Activated T-cell treated with anti-CD3 and anti-CD28 coated beads, Interleukin-2, amount 50 U/mL, for 72 hours (primary cell): ENCODE results near the gene N4BP2L1. TPM values are rescaled to one million over a fixed set of nuclear protein-coding genes. Genes with fewer than 3 reads are reported as not detected.

ENCODE experiments used
- ATAC-seq, 2 donors: fragments of 150-1000 bp; cut with Tn5 transposase; replicated peaks in 1 of 2; 2 replicates each; pipeline ENCODE4 v1.10.0; 2021; ENCODE audit warnings: moderate library complexity in 2 of 2, mild to moderate bottlenecking in 1 of 2
- DNase-seq, 2 donors: peaks; one replicate each; pipeline ENCODE4 v3.0.0; 2021 to 2022; ENCODE audit warnings: mixed read lengths in 1 of 2
- H3K27ac Mint-ChIP-seq: one replicate; pipeline ENCODE4 v1.8.0; 2022; ENCODE audit warnings: mild to moderate bottlenecking, moderate library complexity, mixed read lengths
- H3K27me3 Mint-ChIP-seq: one replicate; pipeline ENCODE4 v1.8.0; 2022; ENCODE audit warnings: low read depth, mixed read lengths
- H3K36me3 Mint-ChIP-seq, 2 donors: one replicate each; pipeline ENCODE4 v1.8.0; 2022; ENCODE audit warnings: mixed read lengths in 2 of 2, mild to moderate bottlenecking in 1 of 2; ENCODE audit not compliant: insufficient read depth in 2 of 2
- H3K4me1 Mint-ChIP-seq: one replicate; pipeline ENCODE4 v1.8.0; 2022; ENCODE audit warnings: low read depth, mixed read lengths
- H3K4me3 Mint-ChIP-seq, 2 donors: one replicate each; pipeline ENCODE4 v1.8.0; 2022; ENCODE audit warnings: mild to moderate bottlenecking in 2 of 2, mixed read lengths in 2 of 2, moderate library complexity in 2 of 2
- H3K9me3 Mint-ChIP-seq, 2 donors: one replicate each; pipeline ENCODE4 v1.8.0; 2022; ENCODE audit warnings: mixed read lengths in 2 of 2
- total RNA-seq, 2 donors: library from RNA; stranded (reverse); gene quantifications; one replicate each; pipeline ENCODE4 v1.2.3, GENCODE V29; 2022

The N4BP2L1 gene
- total RNA-seq, 2 donors from 2014 or later, result 38.4 to 51.5 TPM

DNA sequence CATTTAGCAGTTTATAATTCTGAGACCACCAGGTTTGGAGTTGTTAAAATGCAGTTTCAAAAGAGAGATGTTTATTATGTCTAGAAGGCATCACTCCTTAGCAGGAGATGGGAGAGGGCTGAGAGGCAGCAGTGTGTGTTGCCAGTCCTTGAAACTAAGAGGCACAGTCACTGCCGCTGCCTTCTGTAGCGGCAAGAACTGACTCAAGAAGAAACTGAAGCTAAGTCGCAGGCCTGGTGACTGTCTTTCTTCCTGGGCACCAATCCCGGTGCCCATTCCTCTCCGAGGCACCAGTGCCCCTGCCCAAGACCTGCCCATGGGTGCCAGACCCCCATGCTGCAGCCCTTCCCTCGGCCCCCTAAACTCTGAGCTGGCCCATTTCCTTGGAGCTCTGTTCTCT, 20.1 kb downstream of the N4BP2L1 start:
- DNase-seq (peak; percentile 13 to 22), ATAC-seq (peak; percentile 71 to 85)
- Mint-ChIP-seq H3K4me1 (peaks cover 30% of the 10 kb centered on the region), H3K27me3 (no peaks in the 10 kb centered on the region), H3K27ac (peak overlapping the region; percentile 45), H3K4me3 (peak overlapping the region; percentile 67 to 80), H3K36me3 (peaks cover 2 to 6% of the 10 kb centered on the region in 2 donors), H3K9me3 (no peaks in the 10 kb centered on the region)

DNA sequence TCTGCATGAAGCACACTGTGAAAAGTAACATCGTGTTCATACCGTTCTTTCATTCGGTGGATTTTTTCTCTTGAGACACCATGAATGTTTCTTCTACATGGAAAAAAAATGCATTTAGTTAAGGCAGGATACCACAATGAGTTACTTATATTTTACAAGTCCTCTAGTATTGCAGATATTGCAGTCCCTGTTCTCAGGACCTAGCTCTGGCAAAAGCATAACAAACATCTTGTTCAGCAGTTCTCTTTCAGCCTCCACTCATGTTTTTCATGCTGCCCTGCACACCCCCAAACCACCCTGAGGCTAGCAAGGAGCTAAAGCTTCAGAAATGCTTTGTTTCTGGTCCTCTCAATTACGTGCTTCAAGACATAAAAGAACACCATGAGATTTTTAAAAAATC, 24.8 kb downstream of the N4BP2L1 start:
- Mint-ChIP-seq H3K4me3 (no peak overlapping the region), H3K4me1 (peaks cover 12% of the 10 kb centered on the region), H3K9me3 (no peaks in the 10 kb centered on the region), H3K27ac (no peak overlapping the region), H3K36me3 (peaks cover 5 to 11% of the 10 kb centered on the region in 2 donors), H3K27me3 (no peaks in the 10 kb centered on the region)
- ATAC-seq (no peak), DNase-seq (no peak)

DNA sequence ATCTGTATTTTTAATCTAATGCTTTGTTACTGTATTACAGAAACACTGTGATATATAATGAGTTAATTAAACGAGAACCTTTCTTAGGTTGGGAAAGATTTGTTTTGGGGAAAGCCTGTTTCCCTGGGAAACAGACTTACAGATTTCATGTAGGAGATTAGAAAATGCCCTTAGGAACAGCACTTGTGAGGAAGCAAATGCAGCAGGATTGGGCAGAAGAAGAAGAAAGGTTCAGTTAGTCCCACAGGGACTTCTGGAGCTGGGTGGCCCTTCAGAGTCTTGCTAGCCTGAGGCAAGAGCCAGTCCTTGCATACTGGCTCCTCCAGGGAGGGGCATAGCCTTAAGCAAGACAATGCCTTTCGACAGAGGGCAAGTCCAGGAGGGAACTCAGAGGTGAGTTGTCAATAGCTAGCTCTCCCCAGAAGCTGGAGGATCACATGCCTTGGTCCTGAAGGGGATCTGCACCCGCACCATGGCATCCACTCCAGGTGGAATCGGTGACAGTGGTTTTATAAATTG, 36.8 kb downstream of the N4BP2L1 start:
- H3K4me1 Mint-ChIP-seq, result peaks cover 11% of the 10 kb centered on the region
- H3K4me3 Mint-ChIP-seq, result no peak overlapping the region
- DNase-seq, result no peak
- H3K36me3 Mint-ChIP-seq, result peaks cover 7 to 16% of the 10 kb centered on the region in 2 donors
- no peaks in the 10 kb centered on the region for H3K27me3 Mint-ChIP-seq
- ATAC-seq, result no peak
- H3K9me3 Mint-ChIP-seq, result no peaks in the 10 kb centered on the region
- H3K27ac Mint-ChIP-seq, result no peak overlapping the region

DNA sequence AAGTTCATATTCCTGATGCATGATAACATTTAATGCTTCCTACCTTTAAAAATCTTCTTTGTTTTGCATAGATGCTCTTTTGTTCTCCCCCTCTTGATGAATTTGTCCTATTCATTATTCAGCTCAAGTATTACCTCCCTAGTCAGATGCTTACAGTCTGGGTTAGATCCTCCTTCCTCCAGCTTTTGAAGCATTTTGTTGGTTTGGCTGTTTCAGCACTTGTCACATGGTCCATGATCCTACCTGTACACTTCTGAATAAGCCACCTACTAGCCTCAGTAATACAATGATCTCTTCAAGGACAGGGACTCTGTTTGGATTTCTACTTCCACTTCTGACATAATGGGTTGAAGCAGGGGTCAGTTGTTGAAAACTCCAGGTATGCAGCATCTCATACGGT, 37.4 kb downstream of the N4BP2L1 start:
- H3K36me3 Mint-ChIP-seq, result peaks cover 7 to 13% of the 10 kb centered on the region in 2 donors
- ATAC-seq (no peak), DNase-seq (no peak)
- H3K27ac Mint-ChIP-seq, result no peak overlapping the region
- no peaks in the 10 kb centered on the region for H3K9me3 Mint-ChIP-seq
- H3K4me1 Mint-ChIP-seq, result peaks cover 11% of the 10 kb centered on the region
- no peak overlapping the region for H3K4me3 Mint-ChIP-seq
- no peaks in the 10 kb centered on the region for H3K27me3 Mint-ChIP-seq

DNA sequence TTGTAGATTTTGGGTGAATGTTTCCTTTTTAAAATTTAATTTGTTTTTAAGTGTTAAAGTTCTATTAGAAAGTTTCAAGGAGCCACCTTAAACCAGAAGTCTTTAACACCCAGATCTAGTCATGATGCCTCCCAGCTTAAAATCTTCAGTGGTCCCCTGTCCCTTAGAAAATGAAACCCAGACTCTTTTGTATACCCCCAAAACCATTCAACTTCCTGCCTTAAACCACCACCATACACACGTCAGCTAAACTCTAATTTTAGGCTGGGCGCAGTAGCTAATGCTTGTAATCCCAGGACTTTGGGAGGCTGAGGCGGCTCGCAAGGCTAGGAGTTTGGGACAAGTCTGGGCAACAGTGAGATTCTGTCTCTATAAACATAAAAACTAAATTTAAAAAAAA, 37.9 kb downstream of the N4BP2L1 start:
- Mint-ChIP-seq H3K9me3 (no peaks in the 10 kb centered on the region), H3K27ac (no peak overlapping the region), H3K36me3 (peaks cover 7 to 13% of the 10 kb centered on the region in 2 donors), H3K4me3 (no peak overlapping the region), H3K4me1 (peaks cover 11% of the 10 kb centered on the region), H3K27me3 (no peaks in the 10 kb centered on the region)
- ATAC-seq (peak; percentile 60 to 64), DNase-seq (no peak)

DNA sequence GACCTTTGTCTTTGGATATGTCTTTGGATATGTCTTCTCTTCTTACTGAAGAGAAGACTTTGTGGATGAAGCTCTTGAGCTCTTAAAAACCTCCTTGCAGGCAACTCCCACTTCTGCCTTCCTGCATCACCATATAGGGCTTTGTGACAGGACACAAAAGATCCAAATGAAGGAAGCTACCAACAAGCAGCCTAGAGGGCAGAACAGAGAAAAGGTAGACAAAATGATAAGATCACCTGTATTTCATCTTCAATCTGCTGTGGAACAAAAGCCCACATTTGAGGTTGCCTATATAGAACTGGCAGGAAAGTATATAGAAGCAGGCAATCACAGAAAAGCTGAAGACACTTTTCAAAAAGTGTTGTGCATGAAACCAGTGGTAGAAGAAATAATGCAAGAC, 42.5 kb downstream of the N4BP2L1 start:
- H3K27me3 Mint-ChIP-seq, result no peaks in the 10 kb centered on the region
- no peaks in the 10 kb centered on the region for H3K9me3 Mint-ChIP-seq
- ATAC-seq, result no peak
- peaks cover 7% of the 10 kb centered on the region for H3K4me1 Mint-ChIP-seq
- no peak overlapping the region for H3K4me3 Mint-ChIP-seq
- H3K36me3 Mint-ChIP-seq, result peaks cover 0 to 8% of the 10 kb centered on the region in 2 donors
- DNase-seq, result no peak
- H3K27ac Mint-ChIP-seq, result no peak overlapping the region

DNA sequence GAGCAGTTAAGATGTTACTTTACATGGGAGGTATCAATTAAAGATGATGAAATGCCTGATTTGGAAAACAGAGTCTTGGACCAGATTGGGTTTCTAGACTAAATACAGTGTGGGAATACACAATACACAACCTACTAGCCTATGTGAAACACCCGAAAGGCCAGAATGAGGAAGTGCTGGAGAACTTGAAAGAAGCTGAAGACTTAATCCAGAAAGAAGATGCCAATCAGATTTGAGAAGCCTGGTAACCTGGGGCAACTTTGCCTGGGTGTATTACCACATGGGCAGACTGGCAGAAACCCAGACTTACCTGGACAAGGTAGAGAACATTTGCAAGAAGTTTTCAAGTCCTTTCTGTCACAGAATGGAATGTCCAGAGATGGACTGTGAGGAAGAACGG, 43.2 kb downstream of the N4BP2L1 start:
- no peak overlapping the region for H3K27ac Mint-ChIP-seq
- DNase-seq (no peak), ATAC-seq (no peak)
- no peaks in the 10 kb centered on the region for H3K4me1 Mint-ChIP-seq
- no peaks in the 10 kb centered on the region for H3K27me3 Mint-ChIP-seq
- H3K4me3 Mint-ChIP-seq, result no peak overlapping the region
- peaks cover 0 to 7% of the 10 kb centered on the region in 2 donors for H3K36me3 Mint-ChIP-seq
- no peaks in the 10 kb centered on the region for H3K9me3 Mint-ChIP-seq

DNA sequence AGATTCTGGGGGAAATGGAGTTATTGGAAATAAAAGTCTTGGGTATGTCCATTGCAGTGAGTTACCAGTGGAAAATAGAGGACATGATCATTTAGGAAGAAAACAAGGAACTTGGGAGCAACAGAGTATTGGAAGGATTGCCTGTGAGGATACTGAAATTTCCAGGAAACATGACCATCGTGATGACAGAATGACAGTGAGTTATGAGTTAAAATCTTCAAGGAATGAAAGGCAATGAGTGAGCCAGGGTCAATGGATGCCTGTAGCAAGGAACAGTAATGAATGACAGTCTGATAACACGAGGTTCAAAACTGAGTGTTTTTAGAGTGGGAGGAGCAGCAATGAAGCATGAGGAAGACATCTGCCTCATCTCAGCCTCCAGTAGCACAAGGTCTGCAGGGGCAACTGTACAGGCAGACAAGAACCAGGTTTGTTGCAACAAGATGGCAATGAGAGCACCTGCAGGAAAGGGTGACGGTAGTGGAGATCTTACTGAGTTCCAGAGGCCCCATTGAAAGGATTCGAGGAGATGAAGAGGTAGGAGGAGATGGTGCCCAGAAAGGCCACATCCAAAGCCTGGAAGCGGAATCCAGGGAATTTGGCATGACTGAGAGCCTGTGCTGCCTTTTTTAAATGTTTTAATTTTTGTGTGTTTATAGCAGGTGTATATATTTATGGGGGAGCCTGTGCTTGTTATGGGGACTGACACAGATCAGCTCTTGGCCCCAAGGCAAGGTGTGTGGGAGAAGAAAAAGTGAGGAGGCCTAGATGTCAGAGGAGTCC, 43.9 kb downstream of the N4BP2L1 start:
- DNase-seq, result no peak
- no peak overlapping the region for H3K4me3 Mint-ChIP-seq
- H3K27me3 Mint-ChIP-seq, result no peaks in the 10 kb centered on the region
- H3K4me1 Mint-ChIP-seq, result no peaks in the 10 kb centered on the region
- H3K9me3 Mint-ChIP-seq, result no peaks in the 10 kb centered on the region
- ATAC-seq, result no peak
- no peak overlapping the region for H3K27ac Mint-ChIP-seq
- H3K36me3 Mint-ChIP-seq, result peaks cover 0 to 5% of the 10 kb centered on the region in 2 donors

DNA sequence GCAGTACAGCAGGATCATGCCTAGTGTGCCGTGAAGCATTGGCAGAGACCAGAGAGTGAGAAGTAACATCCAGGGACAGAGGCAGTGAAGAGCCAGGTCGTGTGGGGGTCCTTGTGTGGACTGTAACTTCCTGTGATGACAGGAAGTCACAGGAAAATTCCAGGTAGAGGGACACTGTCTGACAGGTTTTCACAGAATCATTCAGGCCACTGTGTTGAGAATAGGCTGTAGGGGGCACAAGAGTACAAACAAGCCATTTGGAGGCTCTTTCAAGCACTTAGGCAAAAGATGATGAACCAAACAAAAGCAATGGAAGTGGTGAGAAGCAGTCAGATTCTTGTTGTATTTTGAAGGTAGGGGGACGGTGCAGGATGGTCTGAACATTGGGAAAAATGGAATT, 46.4 kb downstream of the N4BP2L1 start:
- Mint-ChIP-seq H3K27ac (no peak overlapping the region), H3K27me3 (no peaks in the 10 kb centered on the region), H3K9me3 (no peaks in the 10 kb centered on the region), H3K36me3 (peaks cover under 1 to 7% of the 10 kb centered on the region in 2 donors), H3K4me3 (no peak overlapping the region), H3K4me1 (no peaks in the 10 kb centered on the region)
- no peak for DNase-seq
- ATAC-seq, result peak in 1 of 2 donors; percentile 42

DNA sequence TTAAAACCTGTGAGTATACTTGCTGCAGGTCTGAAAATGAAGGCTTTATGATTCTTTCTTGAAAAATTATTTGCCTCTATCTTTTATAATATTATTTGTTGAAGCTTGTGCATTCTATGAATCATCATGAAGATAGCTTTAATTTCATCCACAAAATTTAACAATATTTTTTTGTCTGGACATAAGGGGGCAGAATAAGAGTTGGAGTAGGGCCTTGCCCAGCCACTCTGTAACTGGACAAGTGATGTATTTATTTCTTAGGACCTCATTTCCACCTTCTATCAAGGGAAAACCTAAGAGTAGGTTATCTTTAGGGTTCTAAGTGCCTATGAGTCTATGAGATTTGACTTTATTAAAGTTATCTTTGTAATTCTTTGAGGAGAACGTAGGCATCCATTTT, 49.9 kb downstream of the N4BP2L1 start:
- no peak overlapping the region for H3K27ac Mint-ChIP-seq
- H3K9me3 Mint-ChIP-seq, result peaks cover 0 to 2% of the 10 kb centered on the region in 2 donors
- H3K4me3 Mint-ChIP-seq, result no peak overlapping the region
- DNase-seq, result no peak
- no peaks in the 10 kb centered on the region for H3K4me1 Mint-ChIP-seq
- H3K27me3 Mint-ChIP-seq, result no peaks in the 10 kb centered on the region
- ATAC-seq, result no peak
- peaks cover 14 to 21% of the 10 kb centered on the region in 2 donors for H3K36me3 Mint-ChIP-seq

DNA sequence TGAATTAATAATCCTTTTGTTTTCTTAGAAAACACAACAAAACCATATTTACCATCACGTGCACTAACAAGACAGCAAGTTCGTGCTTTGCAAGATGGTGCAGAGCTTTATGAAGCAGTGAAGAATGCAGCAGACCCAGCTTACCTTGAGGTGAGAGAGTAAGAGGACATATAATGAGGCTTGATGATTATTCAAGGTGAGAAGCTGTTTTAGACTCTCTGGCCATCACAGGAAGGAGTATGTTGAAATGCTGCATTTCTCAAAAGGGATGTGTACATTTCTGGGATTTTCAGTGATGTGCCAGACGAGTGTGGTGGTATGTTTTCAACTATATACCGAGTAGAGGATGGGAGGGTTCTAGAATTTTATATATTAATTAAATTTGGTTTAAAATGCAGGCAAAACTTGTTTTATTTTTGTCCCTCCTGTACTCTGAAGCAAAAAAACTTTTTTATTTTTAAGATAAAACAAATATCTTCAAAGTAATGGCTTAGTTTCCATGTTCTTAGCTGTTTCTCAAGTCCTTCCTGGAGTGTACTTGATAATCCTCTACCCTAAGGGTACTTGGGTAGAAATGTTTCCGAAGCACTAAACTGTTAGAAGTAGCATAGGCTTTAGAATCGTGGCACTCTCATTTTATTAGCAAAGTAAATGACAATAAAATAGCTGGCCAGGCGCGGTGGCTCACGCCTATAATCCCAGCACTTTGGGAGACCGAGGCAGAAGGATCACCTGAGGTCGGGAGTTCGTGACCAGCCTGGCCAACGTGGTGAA, 51.1 kb downstream of the N4BP2L1 start:
- Mint-ChIP-seq H3K27me3 (no peaks in the 10 kb centered on the region), H3K27ac (no peak overlapping the region), H3K4me1 (no peaks in the 10 kb centered on the region), H3K36me3 (peaks cover 19 to 32% of the 10 kb centered on the region in 2 donors), H3K4me3 (no peak overlapping the region), H3K9me3 (peaks cover 2 to 5% of the 10 kb centered on the region in 2 donors)
- DNase-seq (no peak), ATAC-seq (no peak)

DNA sequence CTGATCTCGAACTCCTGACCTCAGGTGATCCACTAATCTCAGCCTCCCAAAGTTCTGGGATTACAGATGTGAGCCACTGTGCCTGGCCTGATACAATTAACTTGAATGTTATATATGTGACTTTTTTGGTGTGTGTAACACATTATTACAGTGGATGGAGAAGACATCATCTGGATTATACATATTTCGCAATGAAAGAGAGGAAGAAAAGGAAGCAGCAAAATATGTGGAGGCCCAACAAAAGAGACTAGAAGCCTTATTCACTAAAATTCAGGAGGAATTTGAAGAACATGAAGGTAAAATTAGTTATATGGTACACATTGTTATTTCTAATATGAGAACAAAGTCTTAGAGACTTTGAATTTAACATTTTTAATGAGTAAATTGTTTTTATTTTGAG, 57.1 kb downstream of the N4BP2L1 start:
- Mint-ChIP-seq H3K27me3 (no peaks in the 10 kb centered on the region), H3K27ac (no peak overlapping the region), H3K9me3 (peaks cover 2 to 5% of the 10 kb centered on the region in 2 donors), H3K4me1 (no peaks in the 10 kb centered on the region), H3K4me3 (no peak overlapping the region), H3K36me3 (peaks cover 21 to 30% of the 10 kb centered on the region in 2 donors)
- DNase-seq, result no peak
- ATAC-seq, result no peak

DNA sequence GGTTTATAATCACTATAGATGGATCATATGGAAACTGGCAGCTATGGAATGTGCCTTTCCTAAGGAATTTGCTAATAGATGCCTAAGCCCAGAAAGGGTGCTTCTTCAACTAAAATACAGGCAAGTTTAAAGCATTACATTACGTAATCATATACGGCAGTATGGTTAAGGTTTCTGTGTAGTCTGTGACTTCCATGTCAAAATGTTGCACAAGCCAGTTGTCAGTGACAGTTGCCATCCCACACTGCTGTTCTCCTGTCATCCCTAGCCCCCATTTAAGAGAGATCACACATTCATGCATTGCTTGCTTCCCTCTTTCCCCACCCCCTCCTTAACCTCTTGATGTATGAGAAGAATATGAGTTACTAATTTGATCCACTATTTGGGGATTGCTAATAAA, 65.4 kb downstream of the N4BP2L1 start:
- no peak overlapping the region for H3K27ac Mint-ChIP-seq
- peaks cover 6 to 16% of the 10 kb centered on the region in 2 donors for H3K36me3 Mint-ChIP-seq
- H3K4me3 Mint-ChIP-seq, result no peak overlapping the region
- ATAC-seq (no peak), DNase-seq (no peak)
- H3K27me3 Mint-ChIP-seq, result no peaks in the 10 kb centered on the region
- no peaks in the 10 kb centered on the region for H3K9me3 Mint-ChIP-seq
- H3K4me1 Mint-ChIP-seq, result no peaks in the 10 kb centered on the region
